A549 (cell line): ENCODE data around the gene SLC25A4. TPM values are rescaled to one million over a fixed set of nuclear protein-coding genes. Genes with fewer than 3 reads are reported as not detected.

ENCODE experiments used
- ATAC-seq, 2 experiments: fragments of 200-7000 bp in 1 of 2; fragments of >200 bp in 1 of 2; cut with Nextera tagmentation in 1 of 2; cut with Tn5 transposase in 1 of 2; 3 replicates each; pipeline versions ENCODE4 v1.8.0 to v1.9.1; 2018 to 2020; ENCODE audit warnings: mild to moderate bottlenecking in 1 of 2, moderate library complexity in 1 of 2
- CTCF ChIA-PET: fragments of 300-600 bp; sonication (Branson Sonifier 250); formaldehyde crosslinking; extraction: SDS; loops from one replicate; lab custom pipeline; 2021; ENCODE audit warnings: antibody characterized with exemption, inconsistent platforms; lab: Yijun Ruan, JAX
- POLR2A ChIA-PET: fragments of 350-600 bp; formaldehyde crosslinking; extraction: SDS; loops from one replicate; lab custom pipeline; 2021; ENCODE audit warnings: antibody characterized with exemption, inconsistent platforms; lab: Yijun Ruan, JAX
- DNase-seq, 2 experiments: peaks; one replicate each; pipeline versions ENCODE4 v3.0.0 to v3.0.0-alpha.2; 2011 to 2016; ENCODE audit warnings: low read depth in 1 of 2, low spot score in 1 of 2
- FAIRE-seq: peaks from 2 replicates; lab custom pipeline; 2011; peaks lifted over from hg19 to GRCh38; lab: Jason Lieb, UNC
- H3K27ac ChIP-seq, 2 experiments: fragments of >200 bp; sonication (Bioruptor Twin); formaldehyde crosslinking; 3 replicates each; pipeline ENCODE4 v1.5.1; 2016 to 2017
- H3K4me1 ChIP-seq: fragments of >200 bp; sonication (Bioruptor Twin); formaldehyde crosslinking; 3 replicates; pipeline ENCODE4 v1.6.1; 2016
- H3K4me2 ChIP-seq: fragments of >200 bp; sonication (Bioruptor Twin); formaldehyde crosslinking; 3 replicates; pipeline ENCODE4 v1.6.1; 2016
- H3K4me3 ChIP-seq: fragments of >200 bp; sonication (Bioruptor Twin); formaldehyde crosslinking; 3 replicates; pipeline ENCODE4 v1.5.1; 2016
- H3K9me3 ChIP-seq: fragments of >200 bp; sonication (Bioruptor Twin); formaldehyde crosslinking; 3 replicates; pipeline ENCODE4 v1.6.1; 2016
- CHD4 ChIP-seq: fragments of 200-600 bp; sonication (generic); IDR thresholded peaks from 2 replicates; pipeline ENCODE4 v1.6.1; 2016; ENCODE audit warnings: antibody characterized with exemption, mild to moderate bottlenecking, borderline replicate concordance
- EP300 ChIP-seq, 2 experiments: fragments of >200 bp; sonication (Bioruptor Twin); formaldehyde crosslinking; IDR thresholded peaks; 2 replicates in 1 of 2; 3 replicates in 1 of 2; pipeline ENCODE4 v1.6.1; 2016 to 2017
- FOSB ChIP-seq: fragments of 250-450 bp; sonication (Bioruptor Pico); IDR thresholded peaks from 2 replicates; pipeline ENCODE4 v1.5.0; 2020; ENCODE audit warnings: mild to moderate bottlenecking, moderate library complexity
- FOSL2 ChIP-seq, 2 experiments: fragments of 450-650 bp in 1 of 2; fragments of >200 bp in 1 of 2; sonication (Bioruptor Twin) in 1 of 2; formaldehyde crosslinking; IDR thresholded peaks; 2 replicates each; pipeline versions ENCODE4 v1.5.0 to v1.6.1; 2016 to 2020; ENCODE audit warnings: mild to moderate bottlenecking in 1 of 2, moderate library complexity in 1 of 2
- HEYL ChIP-seq: fragments of 250-450 bp; sonication (Bioruptor Pico); IDR thresholded peaks from 2 replicates; pipeline ENCODE4 v1.8.0; 2021; ENCODE audit warnings: mild to moderate bottlenecking, moderate library complexity
- KDM1A ChIP-seq: fragments of 200-600 bp; sonication (generic); IDR thresholded peaks from 2 replicates; pipeline ENCODE4 v1.6.1; 2016; ENCODE audit warnings: low read depth, mild to moderate bottlenecking
- KDM5A ChIP-seq: fragments of 200-600 bp; sonication (generic); IDR thresholded peaks from 2 replicates; pipeline ENCODE4 v1.6.1; 2016; ENCODE audit warnings: antibody characterized with exemption, mild to moderate bottlenecking
- MAFK ChIP-seq: fragments of 450-650 bp; IDR thresholded peaks from 2 replicates; pipeline ENCODE4 v1.6.1; 2014; ENCODE audit not compliant: partially characterized antibody
- MAZ ChIP-seq: fragments of 150-350 bp; IDR thresholded peaks from 2 replicates; pipeline ENCODE4 v1.6.1; 2014; ENCODE audit warnings: antibody characterized with exemption, low read depth, low read length, borderline replicate concordance
- MYC ChIP-seq: IDR thresholded peaks from 2 replicates; pipeline ENCODE4 v1.6.1; 2012; ENCODE audit warnings: mild to moderate bottlenecking, inconsistent platforms, low read length, improper control_type of control experiment, borderline replicate concordance
- NPAS2 ChIP-seq: fragments of 250-450 bp; sonication (Bioruptor Pico); IDR thresholded peaks from 2 replicates; pipeline ENCODE4 v1.8.0; 2022; ENCODE audit warnings: mild to moderate bottlenecking, moderate library complexity, borderline replicate concordance
- POLR2A ChIP-seq: IDR thresholded peaks from 2 replicates; pipeline ENCODE4 v1.6.1; 2012; ENCODE audit warnings: mild to moderate bottlenecking, low read length
- RAD21 ChIP-seq, 2 experiments: fragments of >200 bp in 1 of 2; sonication (Bioruptor Twin) in 1 of 2; formaldehyde crosslinking in 1 of 2; IDR thresholded peaks in 1 of 2; conservative IDR thresholded peaks in 1 of 2; 2 replicates in 1 of 2; 3 replicates in 1 of 2; pipeline ENCODE4 v1.6.1; 2012 to 2018; ENCODE audit warnings: inconsistent platforms in 1 of 2
- RFX5 ChIP-seq: fragments of 450-650 bp; IDR thresholded peaks from 2 replicates; pipeline ENCODE4 v1.7.1; 2014; ENCODE audit warnings: antibody characterized with exemption, mild to moderate bottlenecking, moderate library complexity
- RNF2 ChIP-seq: fragments of 200-600 bp; sonication (generic); IDR thresholded peaks from 2 replicates; pipeline ENCODE4 v1.6.1; 2016; ENCODE audit warnings: low read depth, mild to moderate bottlenecking, antibody characterized with exemption, moderate library complexity, borderline replicate concordance
- SREBF2 ChIP-seq: fragments of 450-650 bp; IDR thresholded peaks from 2 replicates; pipeline ENCODE4 v1.6.1; 2014; ENCODE audit warnings: mild to moderate bottlenecking, moderate library complexity
- TP53 ChIP-seq: fragments of 250-450 bp; sonication (Bioruptor Pico); IDR thresholded peaks from 2 replicates; pipeline ENCODE4 v1.5.0; 2021; ENCODE audit warnings: mild to moderate bottlenecking, moderate library complexity
- ZC3H11A ChIP-seq: fragments of 450-650 bp; IDR thresholded peaks from 2 replicates; pipeline ENCODE4 v1.6.1; 2014; ENCODE audit warnings: antibody characterized with exemption, mild to moderate bottlenecking
- WGBS: methylation state at CpG from one replicate; pipeline ENCODE4 v1.1.6; 2017; ENCODE audit errors: missing lambda C conversion rate; 5-methylcytosine and 5-hydroxymethylcytosine counted together
- polyA plus RNA-seq, 4 experiments: library from polyadenylated mRNA; depleted of rRNA in 3 of 4; stranded (reverse); fragments of >200 nt; fragmentation: RNase III in 1 of 4; extraction: RNeasy Plus Mini Kit Qiagen cat#74134 plus additional on column Dnase treatment in 1 of 4; gene quantifications; 2 replicates in 3 of 4; 3 replicates in 1 of 4; pipeline ENCODE4 v1.2.3, GENCODE V29; 2011 to 2017
- TF ChIP-seq, protein P1 (sequence below): IDR thresholded peaks from 2 replicates; pipeline ENCODE4 v1.6.1; 2012
- TF ChIP-seq, protein P2 (sequence below): fragments of >200 bp; sonication (Bioruptor Twin); formaldehyde crosslinking; IDR thresholded peaks from 3 replicates; pipeline ENCODE4 v1.5.1; 2016
- TF ChIP-seq, protein P3 (sequence below): fragments of 200-600 bp; sonication (generic); IDR thresholded peaks from 2 replicates; pipeline ENCODE4 v1.6.1; 2016; ENCODE audit warnings: antibody characterized with exemption, mild to moderate bottlenecking, moderate library complexity
- TF ChIP-seq, protein P4 (sequence below): fragments of 250-450 bp; sonication (Bioruptor Pico); IDR thresholded peaks from 2 replicates; pipeline ENCODE4 v1.5.0; 2021; ENCODE audit warnings: mild to moderate bottlenecking, moderate library complexity, borderline replicate concordance

Gene SLC25A4
- polyA plus RNA-seq, 2 of the 4 experiments (the other 2 are of a cell fraction): 15.4 to 16.9 TPM

DNA sequence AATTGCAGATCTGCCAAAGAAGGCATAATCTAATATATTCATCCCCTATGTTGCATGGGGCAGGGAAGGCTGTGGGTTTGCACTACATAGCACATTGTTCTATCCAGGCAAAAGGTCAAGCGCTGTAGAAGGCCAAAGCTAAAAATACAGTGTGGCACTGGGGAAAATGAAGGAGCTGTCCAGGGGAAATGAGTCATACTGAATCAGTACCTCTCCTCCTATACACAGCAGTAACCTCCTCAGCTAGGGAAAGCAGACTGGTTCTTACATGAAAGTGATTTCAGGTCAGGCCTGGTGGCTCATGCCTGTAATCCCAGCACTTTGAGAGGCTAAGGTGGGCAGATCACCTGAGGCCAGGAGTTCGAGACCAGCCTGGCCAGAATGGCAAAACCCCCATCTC is 31.0 kb upstream of the SLC25A4 start:
- ChIA-PET CTCF (interaction anchor here (0.7 to 1.2 kb wide), 2 partner anchors 16 to 366 kb away, joined by 3 to 4 read pairs; no protein-coding TSS in a partner anchor), POLR2A (interaction anchor here (1.3 kb wide), 1 partner anchor 30 kb away, joined by 4 read pairs; the partner anchor contains the start of gene SLC25A4)
- Histone ChIP-seq H3K4me1 (peaks cover 11% of the 10 kb centered on the region; the same call in 2 of the 3 replicates), H3K4me3 (no peak overlapping the region), H3K9me3 (no peaks in the 10 kb centered on the region), H3K4me2 (peak overlapping the region; percentile 56), H3K27ac (peak overlapping the region in 1 of 2 experiments; percentile 74; a peak in 3 of 6 replicates)
- DNase-seq (peak; percentile 70 to 71), FAIRE-seq (no peak), ATAC-seq (peak; percentile 98)
- 19% methylated on average over 2 of the region's 2 CpGs for WGBS
- TF ChIP-seq EP300 (IDR thresholded peaks at IDR 0.05) (no peak), SREBF2 (0 out of 2 replicates have a peak, but pooled peaks have one; percentile 9), KDM1A (no peak), HEYL (CRISPR knock-in tag) (no peak), RNF2 (no peak), FOSL2 (IDR thresholded peaks at IDR 0.05) (peak; percentile 36; the same call in 1 of the 2 replicates), FOSL2 (CRISPR knock-in tag; IDR thresholded peaks at IDR 0.05) (peak; percentile 78), MAFK (no peak)
- TF ChIP-seq, protein P1, sequence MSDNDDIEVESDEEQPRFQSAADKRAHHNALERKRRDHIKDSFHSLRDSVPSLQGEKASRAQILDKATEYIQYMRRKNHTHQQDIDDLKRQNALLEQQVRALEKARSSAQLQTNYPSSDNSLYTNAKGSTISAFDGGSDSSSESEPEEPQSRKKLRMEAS: no peak
- TF ChIP-seq, protein P2, sequence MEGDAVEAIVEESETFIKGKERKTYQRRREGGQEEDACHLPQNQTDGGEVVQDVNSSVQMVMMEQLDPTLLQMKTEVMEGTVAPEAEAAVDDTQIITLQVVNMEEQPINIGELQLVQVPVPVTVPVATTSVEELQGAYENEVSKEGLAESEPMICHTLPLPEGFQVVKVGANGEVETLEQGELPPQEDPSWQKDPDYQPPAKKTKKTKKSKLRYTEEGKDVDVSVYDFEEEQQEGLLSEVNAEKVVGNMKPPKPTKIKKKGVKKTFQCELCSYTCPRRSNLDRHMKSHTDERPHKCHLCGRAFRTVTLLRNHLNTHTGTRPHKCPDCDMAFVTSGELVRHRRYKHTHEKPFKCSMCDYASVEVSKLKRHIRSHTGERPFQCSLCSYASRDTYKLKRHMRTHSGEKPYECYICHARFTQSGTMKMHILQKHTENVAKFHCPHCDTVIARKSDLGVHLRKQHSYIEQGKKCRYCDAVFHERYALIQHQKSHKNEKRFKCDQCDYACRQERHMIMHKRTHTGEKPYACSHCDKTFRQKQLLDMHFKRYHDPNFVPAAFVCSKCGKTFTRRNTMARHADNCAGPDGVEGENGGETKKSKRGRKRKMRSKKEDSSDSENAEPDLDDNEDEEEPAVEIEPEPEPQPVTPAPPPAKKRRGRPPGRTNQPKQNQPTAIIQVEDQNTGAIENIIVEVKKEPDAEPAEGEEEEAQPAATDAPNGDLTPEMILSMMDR: no peak
- TF ChIP-seq, protein P3, sequence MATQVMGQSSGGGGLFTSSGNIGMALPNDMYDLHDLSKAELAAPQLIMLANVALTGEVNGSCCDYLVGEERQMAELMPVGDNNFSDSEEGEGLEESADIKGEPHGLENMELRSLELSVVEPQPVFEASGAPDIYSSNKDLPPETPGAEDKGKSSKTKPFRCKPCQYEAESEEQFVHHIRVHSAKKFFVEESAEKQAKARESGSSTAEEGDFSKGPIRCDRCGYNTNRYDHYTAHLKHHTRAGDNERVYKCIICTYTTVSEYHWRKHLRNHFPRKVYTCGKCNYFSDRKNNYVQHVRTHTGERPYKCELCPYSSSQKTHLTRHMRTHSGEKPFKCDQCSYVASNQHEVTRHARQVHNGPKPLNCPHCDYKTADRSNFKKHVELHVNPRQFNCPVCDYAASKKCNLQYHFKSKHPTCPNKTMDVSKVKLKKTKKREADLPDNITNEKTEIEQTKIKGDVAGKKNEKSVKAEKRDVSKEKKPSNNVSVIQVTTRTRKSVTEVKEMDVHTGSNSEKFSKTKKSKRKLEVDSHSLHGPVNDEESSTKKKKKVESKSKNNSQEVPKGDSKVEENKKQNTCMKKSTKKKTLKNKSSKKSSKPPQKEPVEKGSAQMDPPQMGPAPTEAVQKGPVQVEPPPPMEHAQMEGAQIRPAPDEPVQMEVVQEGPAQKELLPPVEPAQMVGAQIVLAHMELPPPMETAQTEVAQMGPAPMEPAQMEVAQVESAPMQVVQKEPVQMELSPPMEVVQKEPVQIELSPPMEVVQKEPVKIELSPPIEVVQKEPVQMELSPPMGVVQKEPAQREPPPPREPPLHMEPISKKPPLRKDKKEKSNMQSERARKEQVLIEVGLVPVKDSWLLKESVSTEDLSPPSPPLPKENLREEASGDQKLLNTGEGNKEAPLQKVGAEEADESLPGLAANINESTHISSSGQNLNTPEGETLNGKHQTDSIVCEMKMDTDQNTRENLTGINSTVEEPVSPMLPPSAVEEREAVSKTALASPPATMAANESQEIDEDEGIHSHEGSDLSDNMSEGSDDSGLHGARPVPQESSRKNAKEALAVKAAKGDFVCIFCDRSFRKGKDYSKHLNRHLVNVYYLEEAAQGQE: peak; percentile 35; the same call in 1 of the 2 replicates

DNA sequence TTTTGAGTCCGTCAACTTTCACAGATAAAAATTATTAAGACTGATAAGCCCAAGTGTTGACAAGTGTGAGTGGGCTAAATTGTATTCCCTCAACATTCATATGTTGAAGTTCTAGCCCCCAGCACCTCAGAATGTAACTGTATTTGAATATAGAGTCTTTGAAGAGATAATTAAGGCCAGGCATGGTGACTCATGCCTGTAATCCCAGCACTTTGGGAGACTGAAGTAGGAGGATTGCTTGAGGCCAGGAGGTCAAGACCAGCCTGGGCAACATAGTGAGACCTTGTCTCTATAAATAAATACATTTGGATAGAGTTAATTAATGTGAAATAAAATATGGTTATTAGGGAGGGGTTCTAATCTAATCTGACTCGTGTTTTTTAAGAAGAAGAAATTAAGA is 29.7 kb upstream of the SLC25A4 start:
- ChIA-PET POLR2A (no interaction called here), CTCF (interaction anchor here (1.2 kb wide), 1 partner anchor 17 kb away, joined by 4 read pairs; no protein-coding TSS in a partner anchor)
- Histone ChIP-seq H3K4me1 (peaks cover 11% of the 10 kb centered on the region; the same call in 2 of the 3 replicates), H3K4me3 (no peak overlapping the region), H3K9me3 (no peaks in the 10 kb centered on the region), H3K27ac (no peak overlapping the region), H3K4me2 (no peak overlapping the region)
- no peak for ATAC-seq
- TF ChIP-seq MYC (no peak), MAFK (no peak), CHD4 (no peak), TP53 (no peak), KDM5A (no peak), POLR2A (no peak), FOSB (CRISPR knock-in tag) (no peak), ZC3H11A (no peak), NPAS2 (no peak), MAZ (no peak), RAD21 (conservative IDR thresholded peaks at IDR 0.05 in 1 of 2, IDR thresholded peaks at IDR 0.05 in 1 of 2) (no peak), RFX5 (no peak)
- TF ChIP-seq, protein P4, sequence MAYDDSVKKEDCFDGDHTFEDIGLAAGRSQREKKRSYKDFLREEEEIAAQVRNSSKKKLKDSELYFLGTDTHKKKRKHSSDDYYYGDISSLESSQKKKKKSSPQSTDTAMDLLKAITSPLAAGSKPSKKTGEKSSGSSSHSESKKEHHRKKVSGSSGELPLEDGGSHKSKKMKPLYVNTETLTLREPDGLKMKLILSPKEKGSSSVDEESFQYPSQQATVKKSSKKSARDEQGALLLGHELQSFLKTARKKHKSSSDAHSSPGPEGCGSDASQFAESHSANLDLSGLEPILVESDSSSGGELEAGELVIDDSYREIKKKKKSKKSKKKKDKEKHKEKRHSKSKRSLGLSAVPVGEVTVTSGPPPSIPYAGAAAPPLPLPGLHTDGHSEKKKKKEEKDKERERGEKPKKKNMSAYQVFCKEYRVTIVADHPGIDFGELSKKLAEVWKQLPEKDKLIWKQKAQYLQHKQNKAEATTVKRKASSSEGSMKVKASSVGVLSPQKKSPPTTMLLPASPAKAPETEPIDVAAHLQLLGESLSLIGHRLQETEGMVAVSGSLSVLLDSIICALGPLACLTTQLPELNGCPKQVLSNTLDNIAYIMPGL (CRISPR knock-in tag): no peak
- TF ChIP-seq, protein P2: no peak
- TF ChIP-seq, protein P1: no peak
- no peak for DNase-seq
- no peak for FAIRE-seq
- WGBS: 69% methylated on average over 2 of the region's 2 CpGs
